Liver (tissue), 9 donors: ENCODE measurements around the gene SERTAD3. TPM values are rescaled to one million over a fixed set of nuclear protein-coding genes. Genes with fewer than 3 reads are reported as not detected.
A peak's percentile ranks its signal among the peaks of the same experiment; 100 is the strongest.

Source experiments
- DNase-seq: peaks from one replicate; pipeline ENCODE4 v3.0.0-alpha.2; 2017; ENCODE audit warnings: low spot score
- H3K27ac ChIP-seq, 2 donors: one replicate each; pipeline ENCODE4 v1.7.0; 2013; ENCODE audit warnings: inconsistent platforms in 2 of 2, low read length in 2 of 2, control low read depth in 1 of 2, low read depth in 1 of 2, mild to moderate bottlenecking in 1 of 2
- H3K27me3 ChIP-seq, 4 donors: one replicate each; pipeline versions ENCODE4 v1.6.1 to v1.7.0; 2013; ENCODE audit warnings: low read length in 3 of 4, inconsistent platforms in 1 of 4, mild to moderate bottlenecking in 1 of 4, moderate library complexity in 1 of 4; ENCODE audit not compliant: control insufficient read depth in 4 of 4, insufficient read depth in 4 of 4
- H3K36me3 ChIP-seq, 4 donors: one replicate each; pipeline versions ENCODE4 v1.6.1 to v1.7.0; 2013; ENCODE audit warnings: low read length in 3 of 4, mild to moderate bottlenecking in 3 of 4, low read depth in 1 of 4, moderate library complexity in 1 of 4; ENCODE audit not compliant: control insufficient read depth in 4 of 4, insufficient read depth in 3 of 4
- H3K4me1 ChIP-seq, 4 donors: one replicate each; pipeline versions ENCODE4 v1.6.1 to v1.7.0; 2013; ENCODE audit warnings: low read length in 3 of 4, mild to moderate bottlenecking in 3 of 4, moderate library complexity in 1 of 4; ENCODE audit not compliant: control insufficient read depth in 4 of 4, insufficient read depth in 4 of 4
- H3K4me3 ChIP-seq, 3 donors: one replicate each; pipeline versions ENCODE4 v1.6.1 to v1.7.0; 2013; ENCODE audit warnings: low read length in 3 of 3, control low read depth in 1 of 3, low read depth in 1 of 3, mild to moderate bottlenecking in 1 of 3
- H3K9ac ChIP-seq, 2 donors: one replicate each; pipeline ENCODE4 v1.7.0; 2013; ENCODE audit warnings: low read length in 2 of 2, mild to moderate bottlenecking in 2 of 2, moderate library complexity in 2 of 2, control low read depth in 1 of 2, low read depth in 1 of 2
- H3K9me3 ChIP-seq, 4 donors: one replicate each; pipeline versions ENCODE4 v1.6.1 to v1.7.0; 2013; ENCODE audit warnings: low read length in 3 of 4; ENCODE audit not compliant: control insufficient read depth in 4 of 4
- EGR1 ChIP-seq, 2 donors: IDR thresholded peaks; 2 replicates each; pipeline ENCODE4 v1.6.1; 2016 to 2018; ENCODE audit warnings: antibody characterized with exemption in 2 of 2, low read depth in 2 of 2
- FOXA1 ChIP-seq: IDR thresholded peaks from 2 replicates; pipeline ENCODE4 v1.6.1; 2016; ENCODE audit warnings: antibody characterized with exemption
- HNF4A ChIP-seq, 2 donors: conservative IDR thresholded peaks; 2 replicates each; pipeline ENCODE4 v1.6.1; 2016; ENCODE audit warnings: antibody characterized with exemption in 2 of 2, mild to moderate bottlenecking in 2 of 2
- HNF4G ChIP-seq: IDR thresholded peaks from 2 replicates; pipeline ENCODE4 v1.6.1; 2016; ENCODE audit warnings: antibody characterized with exemption
- NR2F2 ChIP-seq: IDR thresholded peaks from 2 replicates; pipeline ENCODE4 v1.6.1; 2016; ENCODE audit warnings: antibody characterized with exemption
- RAD21 ChIP-seq, 2 donors: IDR thresholded peaks; 2 replicates each; pipeline ENCODE4 v1.6.1; 2016; ENCODE audit warnings: antibody characterized with exemption in 2 of 2, mild to moderate bottlenecking in 2 of 2
- RXRA ChIP-seq, 2 donors: IDR thresholded peaks; 2 replicates each; pipeline ENCODE4 v1.6.1; 2017 to 2018; ENCODE audit warnings: antibody characterized with exemption in 2 of 2, mild to moderate bottlenecking in 1 of 2
- SP1 ChIP-seq: IDR thresholded peaks from 2 replicates; pipeline ENCODE4 v1.6.1; 2018; ENCODE audit warnings: antibody characterized with exemption, mild to moderate bottlenecking
- TAF1 ChIP-seq: conservative IDR thresholded peaks from 2 replicates; pipeline ENCODE4 v1.6.1; 2016; ENCODE audit warnings: antibody characterized with exemption, mild to moderate bottlenecking
- YY1 ChIP-seq: IDR thresholded peaks from 2 replicates; pipeline ENCODE4 v1.6.1; 2016; ENCODE audit warnings: antibody characterized with exemption, mild to moderate bottlenecking
- WGBS: extraction: QIAGEN DNeasy Blood & Tissue Kit; methylation state at CpG from one replicate; pipeline ENCODE4 v1.1.7; 2013; 5-methylcytosine and 5-hydroxymethylcytosine counted together
- polyA plus RNA-seq, 2 donors: library from polyadenylated mRNA; stranded (reverse) in 1 of 2; unstranded in 1 of 2; fragments of 200-250 nt in 1 of 2; fragments of >200 nt in 1 of 2; fragmentation: Nextera tagmentation in 1 of 2; extraction: Ambion mirVana in 1 of 2; gene quantifications; one replicate each; pipeline versions ENCODE4 v1.2.1 to v1.2.3, GENCODE V29; 2013 to 2015
- total RNA-seq, 2 donors: library from RNA; depleted of rRNA; stranded (reverse); fragments of >200 nt; gene quantifications; one replicate each; pipeline ENCODE4 v1.2.3, GENCODE V29; 2014
- TF ChIP-seq, protein P1 (sequence below): IDR thresholded peaks from 2 replicates; pipeline ENCODE4 v1.6.1; 2016; ENCODE audit warnings: antibody characterized with exemption, mild to moderate bottlenecking
- TF ChIP-seq, protein P2 (sequence below): fragments of 150-350 bp; IDR thresholded peaks from 2 replicates; pipeline ENCODE4 v1.5.1; 2017; ENCODE audit warnings: improper control_type of control experiment, low read depth, low read length; ENCODE audit not compliant: missing input control
- TF ChIP-seq, protein P3 (sequence below): IDR thresholded peaks from 2 replicates; pipeline ENCODE4 v1.6.1; 2016; ENCODE audit warnings: antibody characterized with exemption
- TF ChIP-seq, protein P4 (sequence below): IDR thresholded peaks from 2 replicates; pipeline ENCODE4 v1.6.1; 2016; ENCODE audit warnings: antibody characterized with exemption
- TF ChIP-seq, protein P5 (sequence below): IDR thresholded peaks from 2 replicates; pipeline ENCODE4 v1.6.1; 2016; ENCODE audit warnings: antibody characterized with exemption
- donor health status: healthy.
- donor health status: healthy.
- donor health status: healthy.
- donor health status: healthy.
- donor health status: healthy.

The SERTAD3 gene
- total and polyA plus RNA-seq, 4 donors, result 6.1 to 8.9 (median 6.9) TPM

DNA sequence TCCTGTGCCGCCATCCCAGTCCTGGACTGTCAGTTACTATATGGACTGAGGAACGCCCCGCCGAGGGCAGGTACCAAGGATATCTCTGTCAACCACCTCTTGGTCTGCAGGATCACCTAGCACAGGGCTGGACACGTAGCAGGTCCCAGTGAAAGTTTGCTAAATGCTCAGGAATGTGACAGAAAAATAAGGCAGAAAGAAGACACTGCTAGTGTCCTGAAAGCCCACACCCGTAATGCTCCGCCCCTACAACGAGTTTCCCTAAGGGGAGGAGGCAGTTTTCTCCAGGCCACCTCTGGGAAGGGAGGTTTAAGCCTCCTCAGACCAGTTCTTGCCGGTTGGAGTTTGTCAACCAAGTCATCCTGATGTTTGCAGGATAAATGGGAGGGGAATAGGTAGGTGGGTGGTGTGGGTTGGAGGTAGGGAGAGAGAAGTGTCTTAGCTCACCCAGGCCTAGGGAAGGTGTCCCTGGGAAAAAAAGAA, 1.7 kb upstream of the SERTAD3 start:
- WGBS, result 72% methylated on average over 9 of the region's 9 CpGs
- Histone ChIP-seq H3K27me3 (no peaks in the 10 kb centered on the region), H3K27ac (peak overlapping the region in 1 of 2 donors; percentile 27), H3K9ac (no peak overlapping the region), H3K4me1 (peaks cover 0 to 19% (median 13%) of the 10 kb centered on the region in 4 donors), H3K36me3 (peaks cover 10 to 30% (median 18%) of the 10 kb centered on the region in 4 donors), H3K9me3 (no peaks in the 10 kb centered on the region), H3K4me3 (no peak overlapping the region)
- no peak for DNase-seq
- no peak for TF ChIP-seq NR2F2
- TF ChIP-seq, protein P1, sequence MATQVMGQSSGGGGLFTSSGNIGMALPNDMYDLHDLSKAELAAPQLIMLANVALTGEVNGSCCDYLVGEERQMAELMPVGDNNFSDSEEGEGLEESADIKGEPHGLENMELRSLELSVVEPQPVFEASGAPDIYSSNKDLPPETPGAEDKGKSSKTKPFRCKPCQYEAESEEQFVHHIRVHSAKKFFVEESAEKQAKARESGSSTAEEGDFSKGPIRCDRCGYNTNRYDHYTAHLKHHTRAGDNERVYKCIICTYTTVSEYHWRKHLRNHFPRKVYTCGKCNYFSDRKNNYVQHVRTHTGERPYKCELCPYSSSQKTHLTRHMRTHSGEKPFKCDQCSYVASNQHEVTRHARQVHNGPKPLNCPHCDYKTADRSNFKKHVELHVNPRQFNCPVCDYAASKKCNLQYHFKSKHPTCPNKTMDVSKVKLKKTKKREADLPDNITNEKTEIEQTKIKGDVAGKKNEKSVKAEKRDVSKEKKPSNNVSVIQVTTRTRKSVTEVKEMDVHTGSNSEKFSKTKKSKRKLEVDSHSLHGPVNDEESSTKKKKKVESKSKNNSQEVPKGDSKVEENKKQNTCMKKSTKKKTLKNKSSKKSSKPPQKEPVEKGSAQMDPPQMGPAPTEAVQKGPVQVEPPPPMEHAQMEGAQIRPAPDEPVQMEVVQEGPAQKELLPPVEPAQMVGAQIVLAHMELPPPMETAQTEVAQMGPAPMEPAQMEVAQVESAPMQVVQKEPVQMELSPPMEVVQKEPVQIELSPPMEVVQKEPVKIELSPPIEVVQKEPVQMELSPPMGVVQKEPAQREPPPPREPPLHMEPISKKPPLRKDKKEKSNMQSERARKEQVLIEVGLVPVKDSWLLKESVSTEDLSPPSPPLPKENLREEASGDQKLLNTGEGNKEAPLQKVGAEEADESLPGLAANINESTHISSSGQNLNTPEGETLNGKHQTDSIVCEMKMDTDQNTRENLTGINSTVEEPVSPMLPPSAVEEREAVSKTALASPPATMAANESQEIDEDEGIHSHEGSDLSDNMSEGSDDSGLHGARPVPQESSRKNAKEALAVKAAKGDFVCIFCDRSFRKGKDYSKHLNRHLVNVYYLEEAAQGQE, result no peak

DNA sequence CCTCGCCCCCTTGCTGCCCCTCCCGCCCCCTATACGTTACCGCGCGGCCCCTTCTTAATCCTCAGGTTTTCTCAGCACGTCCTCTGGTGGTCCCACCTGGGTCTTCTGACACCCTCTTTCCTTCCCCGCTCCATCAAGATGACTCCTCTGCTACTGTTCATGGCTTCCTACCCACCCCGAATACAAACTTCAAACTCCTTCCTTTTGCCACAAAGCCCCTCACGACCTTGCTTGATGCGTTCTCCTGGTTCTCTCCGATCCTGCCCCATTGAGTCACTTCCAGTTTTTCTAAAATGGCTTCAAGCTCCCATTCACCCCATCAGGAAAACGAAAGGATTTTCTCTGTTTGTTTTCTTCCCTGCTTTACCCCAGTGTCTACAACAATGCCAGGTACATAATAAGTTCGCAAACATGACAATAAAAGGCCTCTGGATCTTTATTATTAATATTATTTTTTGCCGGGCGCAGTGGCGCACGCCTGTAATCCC, 734 bp upstream of the SERTAD3 start:
- Histone ChIP-seq H3K36me3 (peaks cover 9 to 31% (median 23%) of the 10 kb centered on the region in 4 donors), H3K9ac (no peak overlapping the region), H3K4me1 (peaks cover 0 to 19% (median 13%) of the 10 kb centered on the region in 4 donors), H3K9me3 (no peaks in the 10 kb centered on the region), H3K27me3 (no peaks in the 10 kb centered on the region), H3K27ac (peak overlapping the region; percentile 92 to 93), H3K4me3 (peak overlapping the region; percentile 82 to 89 (median 85))
- TF ChIP-seq, protein P2, sequence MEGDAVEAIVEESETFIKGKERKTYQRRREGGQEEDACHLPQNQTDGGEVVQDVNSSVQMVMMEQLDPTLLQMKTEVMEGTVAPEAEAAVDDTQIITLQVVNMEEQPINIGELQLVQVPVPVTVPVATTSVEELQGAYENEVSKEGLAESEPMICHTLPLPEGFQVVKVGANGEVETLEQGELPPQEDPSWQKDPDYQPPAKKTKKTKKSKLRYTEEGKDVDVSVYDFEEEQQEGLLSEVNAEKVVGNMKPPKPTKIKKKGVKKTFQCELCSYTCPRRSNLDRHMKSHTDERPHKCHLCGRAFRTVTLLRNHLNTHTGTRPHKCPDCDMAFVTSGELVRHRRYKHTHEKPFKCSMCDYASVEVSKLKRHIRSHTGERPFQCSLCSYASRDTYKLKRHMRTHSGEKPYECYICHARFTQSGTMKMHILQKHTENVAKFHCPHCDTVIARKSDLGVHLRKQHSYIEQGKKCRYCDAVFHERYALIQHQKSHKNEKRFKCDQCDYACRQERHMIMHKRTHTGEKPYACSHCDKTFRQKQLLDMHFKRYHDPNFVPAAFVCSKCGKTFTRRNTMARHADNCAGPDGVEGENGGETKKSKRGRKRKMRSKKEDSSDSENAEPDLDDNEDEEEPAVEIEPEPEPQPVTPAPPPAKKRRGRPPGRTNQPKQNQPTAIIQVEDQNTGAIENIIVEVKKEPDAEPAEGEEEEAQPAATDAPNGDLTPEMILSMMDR, result no peak
- TF ChIP-seq FOXA1 (no peak), RXRA (IDR thresholded peaks at IDR 0.05) (no peak), RAD21 (IDR thresholded peaks at IDR 0.05) (no peak), YY1 (no peak), SP1 (no peak), NR2F2 (no peak), TAF1 (no peak), EGR1 (IDR thresholded peaks at IDR 0.05; ENCODE audit: low read depth in 2 of 2) (no peak), HNF4A (conservative IDR thresholded peaks at IDR 0.05) (no peak), HNF4G (no peak)
- TF ChIP-seq, protein P3, sequence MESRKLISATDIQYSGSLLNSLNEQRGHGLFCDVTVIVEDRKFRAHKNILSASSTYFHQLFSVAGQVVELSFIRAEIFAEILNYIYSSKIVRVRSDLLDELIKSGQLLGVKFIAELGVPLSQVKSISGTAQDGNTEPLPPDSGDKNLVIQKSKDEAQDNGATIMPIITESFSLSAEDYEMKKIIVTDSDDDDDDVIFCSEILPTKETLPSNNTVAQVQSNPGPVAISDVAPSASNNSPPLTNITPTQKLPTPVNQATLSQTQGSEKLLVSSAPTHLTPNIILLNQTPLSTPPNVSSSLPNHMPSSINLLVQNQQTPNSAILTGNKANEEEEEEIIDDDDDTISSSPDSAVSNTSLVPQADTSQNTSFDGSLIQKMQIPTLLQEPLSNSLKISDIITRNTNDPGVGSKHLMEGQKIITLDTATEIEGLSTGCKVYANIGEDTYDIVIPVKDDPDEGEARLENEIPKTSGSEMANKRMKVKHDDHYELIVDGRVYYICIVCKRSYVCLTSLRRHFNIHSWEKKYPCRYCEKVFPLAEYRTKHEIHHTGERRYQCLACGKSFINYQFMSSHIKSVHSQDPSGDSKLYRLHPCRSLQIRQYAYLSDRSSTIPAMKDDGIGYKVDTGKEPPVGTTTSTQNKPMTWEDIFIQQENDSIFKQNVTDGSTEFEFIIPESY, result no peak
- TF ChIP-seq, protein P4, sequence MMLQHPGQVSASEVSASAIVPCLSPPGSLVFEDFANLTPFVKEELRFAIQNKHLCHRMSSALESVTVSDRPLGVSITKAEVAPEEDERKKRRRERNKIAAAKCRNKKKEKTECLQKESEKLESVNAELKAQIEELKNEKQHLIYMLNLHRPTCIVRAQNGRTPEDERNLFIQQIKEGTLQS, result no peak
- TF ChIP-seq, protein P5, sequence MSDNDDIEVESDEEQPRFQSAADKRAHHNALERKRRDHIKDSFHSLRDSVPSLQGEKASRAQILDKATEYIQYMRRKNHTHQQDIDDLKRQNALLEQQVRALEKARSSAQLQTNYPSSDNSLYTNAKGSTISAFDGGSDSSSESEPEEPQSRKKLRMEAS, result no peak
- TF ChIP-seq, protein P1, result no peak
- no peak for DNase-seq
- 18% methylated on average over 18 of the region's 18 CpGs for WGBS
